GM21717 (cell line): ENCODE results near the gene TLCD3A.
"Not testable (repeated sequence)": the region's sequence is repeated elsewhere in the genome, so short reads cannot be mapped to it uniquely, and the experiment has no call there.

Source experiments
- ATAC-seq: cut with Tn5 transposase; IDR thresholded peaks from one replicate; pipeline ENCODE4 v1.9.1; 2021; ENCODE audit warnings: mild to moderate bottlenecking, moderate library complexity; ENCODE audit not compliant: unreplicated experiment

Gene TLCD3A

GRCh38 chr17:746783-747629 is 14.6 kb downstream of the TLCD3A start:
- no peak for ATAC-seq

DNA sequence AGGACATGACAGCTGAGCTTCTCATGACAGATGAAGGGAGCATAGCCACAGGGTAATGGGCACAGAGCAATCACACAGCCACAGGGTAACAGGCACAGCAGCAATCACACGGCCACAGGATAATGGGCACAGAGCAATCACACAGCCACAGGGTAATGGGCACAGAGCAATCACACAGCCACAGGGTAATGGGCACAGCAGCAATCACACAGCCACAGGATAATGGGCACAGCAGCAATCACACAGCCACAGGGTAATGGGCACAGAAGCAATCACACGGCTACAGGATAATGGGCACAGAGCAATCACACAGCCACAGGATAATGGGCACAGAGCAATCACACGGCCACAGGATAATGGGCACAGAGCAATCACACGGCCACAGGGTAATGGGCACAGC is 16.2 kb downstream of the TLCD3A start:
- not testable (repeated sequence) for ATAC-seq

- ATAC-seq, result not testable (repeated sequence)
These were observed 17.0 kb downstream of the TLCD3A start for GRCh38 chr17:749359-749758.

DNA sequence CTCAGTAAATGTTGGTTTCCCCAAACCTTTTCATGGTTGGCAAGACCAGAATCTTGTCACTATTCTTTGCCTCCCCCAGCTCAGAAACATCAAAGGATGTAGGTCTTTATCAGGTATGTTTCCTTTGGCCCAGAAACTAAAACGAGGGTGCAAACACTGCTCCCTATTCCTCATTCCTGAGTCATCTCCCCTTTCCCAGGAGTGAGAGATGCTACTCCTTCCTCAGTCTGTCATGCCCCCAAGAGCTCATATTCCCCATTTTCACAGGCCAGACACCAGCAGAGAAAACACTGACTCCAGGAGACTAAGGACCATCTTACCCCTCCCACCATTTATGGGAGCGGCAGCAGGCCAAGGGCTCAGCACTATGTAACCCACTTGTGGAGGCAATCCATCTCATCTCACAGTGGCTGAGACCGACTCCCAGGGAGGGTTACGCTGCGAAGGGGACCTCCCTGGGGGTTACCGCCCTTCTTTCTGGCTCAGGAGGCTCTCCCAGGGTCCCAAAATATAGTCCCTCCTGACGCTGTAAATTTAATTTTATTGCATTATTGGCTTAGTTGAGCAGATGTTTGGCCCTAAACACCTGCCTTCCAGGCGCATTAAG is 18.1 kb downstream of the TLCD3A start:
- ATAC-seq, result no peak

DNA sequence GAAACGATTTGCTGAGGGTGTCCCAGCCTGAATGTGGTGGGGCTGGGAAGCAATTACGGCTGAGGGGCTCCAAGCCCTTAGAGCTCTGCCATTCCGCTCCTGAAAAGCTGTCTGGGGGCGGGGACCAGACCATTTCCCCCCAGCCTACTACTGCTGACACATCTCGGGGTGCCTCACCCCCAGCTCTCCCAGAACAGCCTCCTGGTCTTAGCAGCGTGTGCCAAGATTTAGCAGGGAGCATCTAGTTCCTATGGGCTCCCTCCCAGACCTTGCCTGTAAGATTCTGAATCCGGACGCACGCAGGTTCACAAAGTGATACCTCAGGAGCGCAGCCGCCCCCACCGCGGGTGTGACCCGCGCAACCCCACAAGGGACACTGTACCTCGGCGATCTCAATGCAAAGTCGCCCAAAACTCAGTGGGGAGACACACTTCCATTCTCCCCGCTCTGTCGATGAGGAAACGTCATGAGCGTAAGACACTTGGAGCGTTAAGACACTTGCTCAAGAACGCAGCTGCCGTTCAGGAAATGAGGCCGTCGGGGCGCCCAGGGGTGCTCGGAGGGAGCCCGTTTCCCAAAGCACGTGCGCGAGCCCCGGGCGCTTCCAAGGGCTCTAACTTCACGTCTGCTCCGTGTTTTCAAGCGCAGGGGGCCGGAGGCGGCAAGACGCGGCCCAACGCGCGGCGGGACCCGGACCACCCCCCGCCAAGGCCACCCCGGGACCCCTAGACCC is 19.0 kb downstream of the TLCD3A start:
- ATAC-seq, result peak; percentile 29

DNA sequence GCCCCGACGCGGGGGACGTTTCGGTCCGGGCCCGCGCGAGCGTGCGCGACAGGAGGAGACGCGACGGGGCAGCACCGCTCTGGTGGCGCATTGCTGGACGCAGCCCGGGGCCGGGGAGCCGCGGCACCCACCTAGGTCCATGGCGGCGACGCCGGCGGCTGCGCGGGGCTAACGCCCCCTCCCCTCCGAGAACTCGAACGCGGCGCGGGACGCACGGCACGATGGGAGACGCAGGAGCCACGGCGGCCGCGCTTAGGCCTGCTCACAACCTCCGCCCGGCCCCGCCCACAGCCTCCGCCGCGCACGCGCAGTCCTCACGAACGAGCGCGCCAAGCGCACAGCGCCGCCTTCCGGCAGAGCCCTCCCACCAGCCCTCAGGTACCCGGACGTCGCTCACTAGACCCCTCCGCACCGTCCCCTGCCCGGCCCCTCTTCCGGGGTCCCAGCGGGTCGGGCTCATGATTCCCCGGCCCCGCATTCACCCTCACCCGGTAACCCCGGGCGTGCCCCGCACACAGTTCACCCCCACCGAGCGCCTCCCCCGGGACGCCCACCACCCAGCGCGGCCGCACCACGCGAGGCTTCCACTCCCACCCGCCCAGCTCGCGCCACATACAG is 19.7 kb downstream of the TLCD3A start, which contains the start of gene GEMIN4:
TSS of gene GEMIN4 (minus strand) at position 263 of the 618 bp plus-strand sequence. CDS start at position 141, 122 bp downstream.
- ATAC-seq, result peak; percentile 71

DNA sequence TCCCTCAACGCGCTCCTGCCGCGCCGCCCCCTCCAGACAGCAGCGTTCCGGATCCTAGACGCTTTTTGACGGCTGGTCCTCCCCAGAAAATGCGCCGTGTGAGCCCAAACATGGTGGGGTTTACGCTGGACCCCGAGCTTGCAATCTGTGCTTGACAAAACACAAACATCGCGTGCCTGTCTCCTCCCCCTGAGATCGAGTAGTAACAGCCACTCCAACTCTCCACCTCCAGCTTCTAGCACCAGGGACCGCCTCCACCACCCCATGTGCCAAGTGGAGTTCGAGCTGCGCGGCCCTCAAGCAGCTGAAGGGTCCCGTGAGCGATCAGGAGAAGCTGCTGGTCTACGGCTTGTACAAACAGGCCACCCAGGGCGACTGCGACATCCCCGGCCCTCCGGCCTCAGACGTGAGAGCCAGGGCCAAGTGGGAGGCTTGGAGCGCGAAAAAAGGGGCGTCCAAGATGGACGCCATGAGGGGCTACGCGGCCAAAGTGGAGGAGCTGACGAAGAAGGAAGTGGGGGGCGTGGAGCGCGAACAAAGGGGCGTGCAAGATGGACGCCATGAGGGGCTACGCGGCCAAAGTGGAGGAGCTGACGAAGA is 20.3 kb downstream of the TLCD3A start:
- ATAC-seq, result peak; percentile 16

DNA sequence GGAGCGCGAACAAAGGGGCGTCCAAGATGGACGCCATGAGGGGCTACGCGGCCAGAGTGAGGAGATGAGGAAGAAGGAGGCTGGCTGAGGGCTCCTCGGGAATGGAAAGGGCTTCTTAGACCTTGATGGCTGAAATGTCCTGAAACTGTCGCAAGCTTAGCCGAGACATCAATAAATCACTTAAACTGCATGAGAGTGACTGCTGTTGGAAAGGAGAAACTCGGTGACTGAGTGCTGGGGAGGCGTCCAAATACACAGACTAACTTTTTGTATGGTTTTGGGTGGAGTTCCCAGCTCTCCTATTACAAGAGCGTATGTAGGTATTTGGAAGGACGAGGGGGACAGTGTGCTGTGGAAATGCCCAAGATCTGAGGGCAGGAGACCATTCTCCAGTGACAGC is 21.0 kb downstream of the TLCD3A start:
- no peak for ATAC-seq

DNA sequence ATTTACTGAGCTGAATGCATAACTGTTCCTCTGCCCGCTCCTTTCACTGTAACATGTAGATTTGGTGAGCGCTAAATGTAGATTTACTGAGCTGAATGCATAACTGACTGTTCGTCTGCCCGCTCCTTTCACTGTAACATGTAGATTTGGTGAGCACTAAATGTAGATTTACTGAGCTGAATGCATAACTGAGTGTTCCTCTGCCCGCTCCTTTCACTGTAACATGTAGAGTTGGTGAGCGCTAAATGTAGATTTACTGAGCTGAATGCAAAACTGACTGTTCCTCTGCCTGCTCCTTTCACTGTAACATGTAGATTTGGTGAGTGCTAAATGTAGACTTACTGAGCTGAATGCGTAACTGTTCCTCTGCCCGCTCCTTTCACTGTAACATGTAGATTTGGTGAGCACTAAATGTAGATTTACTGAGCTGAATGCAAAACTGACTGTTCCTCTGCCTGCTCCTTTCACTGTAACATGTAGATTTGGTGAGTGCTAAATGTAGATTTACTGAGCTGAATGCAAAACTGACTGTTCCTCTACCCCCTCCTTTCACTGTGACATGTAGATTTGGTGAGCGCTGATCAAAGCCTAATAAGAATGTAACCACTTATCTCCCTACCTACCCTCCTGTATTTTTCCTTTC is 23.0 kb downstream of the TLCD3A start:
- not testable (repeated sequence) for ATAC-seq

DNA sequence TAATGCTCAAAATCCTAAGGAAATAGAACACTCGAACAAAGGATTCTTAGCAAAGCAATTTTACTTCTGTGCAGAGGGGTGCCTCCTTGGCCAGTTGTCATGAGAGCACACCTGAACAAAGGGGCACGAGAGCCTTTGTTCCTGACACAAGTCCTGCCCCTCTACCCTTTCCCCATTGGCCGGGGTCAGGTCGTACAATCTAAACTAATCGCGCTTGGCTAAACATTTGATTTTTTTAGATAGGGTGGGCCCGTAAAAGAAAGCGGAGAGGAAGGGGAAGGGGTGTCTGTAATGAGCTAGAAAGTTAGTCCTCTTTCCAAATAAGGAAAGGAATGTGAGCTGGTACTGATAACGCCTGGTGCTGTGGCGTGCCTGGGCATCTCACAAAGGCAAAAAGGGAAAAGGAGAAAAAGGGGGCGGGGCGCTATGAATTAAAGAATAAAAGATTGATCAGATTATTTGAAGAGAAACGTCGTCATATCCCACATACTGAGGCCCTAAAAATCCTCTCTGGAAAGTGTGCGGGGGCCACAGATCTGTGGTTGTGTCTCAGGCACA is 23.7 kb downstream of the TLCD3A start:
- not testable (repeated sequence) for ATAC-seq

DNA sequence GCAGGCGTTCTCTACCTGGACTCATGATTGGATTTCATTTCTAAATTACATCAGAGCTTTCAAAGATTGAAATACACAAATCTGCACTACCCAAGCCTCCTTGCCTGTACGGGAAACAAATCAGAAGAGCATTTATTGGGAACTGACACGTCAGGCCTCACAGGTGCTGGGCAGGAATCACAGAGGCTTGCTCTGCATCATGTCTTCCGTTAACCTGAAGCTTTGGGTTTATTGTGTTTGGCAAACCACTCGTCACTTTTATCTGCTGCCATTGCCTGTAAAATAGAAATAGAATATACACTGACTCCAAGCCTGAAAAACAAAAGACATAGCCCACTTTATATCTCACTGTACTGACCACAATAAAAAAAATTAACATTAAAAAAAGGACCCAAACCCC is 27.6 kb downstream of the TLCD3A start:
- ATAC-seq, result no peak

- no peak for ATAC-seq
These were observed 28.0 kb downstream of the TLCD3A start for GRCh38 chr17:760371-760770.

- ATAC-seq, result no peak
These were observed 34.7 kb downstream of the TLCD3A start for GRCh38 chr17:767076-767475.

DNA sequence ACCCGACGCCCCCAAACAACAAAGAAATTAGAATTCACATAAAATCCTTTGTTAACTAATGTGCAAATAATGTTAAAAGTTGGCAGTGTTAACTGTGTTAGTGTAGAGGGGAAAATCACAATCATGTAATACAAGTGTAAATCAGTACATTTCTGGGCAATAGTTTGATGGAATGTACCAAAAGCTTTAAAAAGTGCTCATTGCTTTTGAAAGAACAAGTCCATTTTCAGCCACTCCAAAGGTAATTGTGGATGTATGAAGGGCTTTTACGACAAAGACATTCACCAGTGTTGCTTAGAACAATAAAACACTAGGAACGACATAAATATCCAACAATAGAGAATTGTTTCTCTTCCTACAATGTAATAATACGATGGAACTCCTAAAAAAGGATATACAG is 40.6 kb downstream of the TLCD3A start:
- no peak for ATAC-seq

- ATAC-seq, result no peak
These were observed 41.3 kb downstream of the TLCD3A start for GRCh38 chr17:773467-774312.

- ATAC-seq, result no peak
These were observed 41.9 kb downstream of the TLCD3A start for GRCh38 chr17:774313-774584.

DNA sequence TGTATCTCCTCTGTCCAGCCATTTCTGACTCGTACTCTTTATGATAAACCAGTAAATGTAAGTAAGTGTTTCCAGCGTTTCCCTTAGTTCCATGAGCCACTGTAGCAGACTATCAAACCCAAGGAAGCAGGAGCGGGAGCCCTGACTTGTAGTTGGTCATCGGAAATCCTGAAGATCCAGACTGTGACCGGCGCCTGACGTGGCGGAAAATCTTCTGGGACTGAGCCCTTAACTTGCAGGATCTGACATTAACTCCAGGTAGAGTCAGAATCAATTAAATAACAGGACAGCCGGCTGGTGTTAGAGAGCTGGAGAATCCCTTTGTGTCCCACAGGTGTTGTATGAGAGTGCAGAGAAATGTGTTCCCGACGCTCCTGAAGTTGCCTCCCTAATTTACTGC is 45.7 kb downstream of the TLCD3A start:
- ATAC-seq, result no peak

GRCh38 chr17:781805-782731 is 49.7 kb downstream of the TLCD3A start, which contains the start of the genes GLOD4 and MRM3:
Gene GLOD4, minus strand, starts transcription at chr17:782280. Its CDS starts 25 bp downstream, at chr17:782255.
Gene MRM3, plus strand, starts transcription at chr17:782353. Its CDS starts 26 bp downstream, at chr17:782379.
- peak; percentile 81 for ATAC-seq
